GM12874 (cell line): ENCODE results near the gene IL17C.

Experiments used
- TF ChIP-seq, protein P1 (sequence below): IDR thresholded peaks from 2 replicates; pipeline ENCODE4 v1.5.1; 2011; ENCODE audit warnings: low read depth, mild to moderate bottlenecking, control low read depth, low read length, moderate library complexity; ENCODE audit not compliant: insufficient read depth

The IL17C gene

GRCh38 chr16:88642881-88643643 lies 4.7 kb downstream of the IL17C start:
- TF ChIP-seq, protein P1, sequence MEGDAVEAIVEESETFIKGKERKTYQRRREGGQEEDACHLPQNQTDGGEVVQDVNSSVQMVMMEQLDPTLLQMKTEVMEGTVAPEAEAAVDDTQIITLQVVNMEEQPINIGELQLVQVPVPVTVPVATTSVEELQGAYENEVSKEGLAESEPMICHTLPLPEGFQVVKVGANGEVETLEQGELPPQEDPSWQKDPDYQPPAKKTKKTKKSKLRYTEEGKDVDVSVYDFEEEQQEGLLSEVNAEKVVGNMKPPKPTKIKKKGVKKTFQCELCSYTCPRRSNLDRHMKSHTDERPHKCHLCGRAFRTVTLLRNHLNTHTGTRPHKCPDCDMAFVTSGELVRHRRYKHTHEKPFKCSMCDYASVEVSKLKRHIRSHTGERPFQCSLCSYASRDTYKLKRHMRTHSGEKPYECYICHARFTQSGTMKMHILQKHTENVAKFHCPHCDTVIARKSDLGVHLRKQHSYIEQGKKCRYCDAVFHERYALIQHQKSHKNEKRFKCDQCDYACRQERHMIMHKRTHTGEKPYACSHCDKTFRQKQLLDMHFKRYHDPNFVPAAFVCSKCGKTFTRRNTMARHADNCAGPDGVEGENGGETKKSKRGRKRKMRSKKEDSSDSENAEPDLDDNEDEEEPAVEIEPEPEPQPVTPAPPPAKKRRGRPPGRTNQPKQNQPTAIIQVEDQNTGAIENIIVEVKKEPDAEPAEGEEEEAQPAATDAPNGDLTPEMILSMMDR, result no peak

DNA sequence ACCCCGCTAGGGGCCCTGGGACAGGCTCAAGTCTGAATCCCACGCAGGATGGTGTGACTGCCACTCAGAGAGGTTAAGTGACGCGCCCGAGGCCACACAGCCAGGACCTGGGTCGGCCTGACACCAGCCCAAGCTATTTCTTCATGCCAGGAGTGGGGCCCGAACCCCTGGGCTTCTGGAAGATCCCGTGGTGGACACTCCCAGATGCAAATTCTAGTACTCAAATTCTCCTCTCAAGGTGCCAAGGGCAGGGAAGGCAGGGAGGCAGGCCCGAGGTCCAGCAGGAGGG lies 5.2 kb downstream of the IL17C start:
- TF ChIP-seq, protein P1, result no peak

GRCh38 chr16:88645455-88645854 lies 7.1 kb downstream of the IL17C start:
- TF ChIP-seq, protein P1, result no peak

DNA sequence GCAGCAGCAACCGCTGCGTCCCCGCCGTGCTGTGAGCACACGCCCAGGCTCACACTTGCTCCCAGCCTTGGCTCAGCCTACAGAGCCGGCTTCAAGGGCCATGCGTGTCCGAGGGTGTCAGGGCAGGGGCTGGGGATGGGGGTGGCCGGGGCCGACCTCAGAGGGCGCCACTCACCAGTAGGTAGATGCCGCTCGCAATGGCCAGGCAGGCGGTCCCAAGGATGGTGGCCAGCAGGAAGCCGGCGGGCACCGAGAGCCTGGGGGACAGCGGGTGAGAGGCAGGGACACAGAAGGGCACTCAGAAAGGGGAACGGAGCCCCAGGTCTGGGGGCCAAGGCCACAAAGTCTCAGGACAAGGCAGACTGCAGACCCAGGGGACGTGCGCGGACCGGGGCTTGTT lies 7.6 kb downstream of the IL17C start:
- TF ChIP-seq, protein P1, result no peak

DNA sequence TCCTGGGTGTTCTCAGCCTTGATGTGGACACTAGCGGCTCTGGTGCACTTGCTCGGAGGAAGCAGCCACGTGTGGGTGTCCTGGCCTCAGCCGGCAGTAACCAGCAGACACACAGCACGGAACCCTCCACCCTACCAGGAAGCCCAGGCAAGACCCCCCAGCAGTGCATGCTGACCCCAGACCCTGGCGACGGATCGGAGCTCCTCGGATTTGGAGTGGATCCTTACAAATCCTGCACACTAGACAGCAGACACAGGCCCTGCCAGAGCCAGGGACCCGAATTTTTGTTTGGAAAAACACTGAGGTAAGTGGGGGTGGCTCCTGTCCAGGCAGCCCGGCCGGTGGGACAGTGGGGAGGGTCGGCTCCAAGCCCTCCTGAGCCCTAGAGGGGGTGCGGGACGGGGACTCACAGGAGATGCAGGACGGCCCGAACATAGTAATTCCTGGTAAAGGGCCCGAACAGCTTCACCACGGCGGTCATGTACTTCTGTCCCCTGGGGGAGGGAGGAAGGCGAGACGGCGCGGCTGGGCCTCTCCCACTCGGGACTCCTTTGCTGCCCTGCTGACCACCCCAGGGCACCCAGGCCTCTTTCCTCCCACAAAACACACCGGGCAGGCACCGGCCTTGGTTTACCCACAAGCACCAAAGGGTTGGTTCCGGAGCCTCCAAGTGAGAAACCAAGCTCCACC lies 8.1 kb downstream of the IL17C start:
- TF ChIP-seq, protein P1, result no peak

DNA sequence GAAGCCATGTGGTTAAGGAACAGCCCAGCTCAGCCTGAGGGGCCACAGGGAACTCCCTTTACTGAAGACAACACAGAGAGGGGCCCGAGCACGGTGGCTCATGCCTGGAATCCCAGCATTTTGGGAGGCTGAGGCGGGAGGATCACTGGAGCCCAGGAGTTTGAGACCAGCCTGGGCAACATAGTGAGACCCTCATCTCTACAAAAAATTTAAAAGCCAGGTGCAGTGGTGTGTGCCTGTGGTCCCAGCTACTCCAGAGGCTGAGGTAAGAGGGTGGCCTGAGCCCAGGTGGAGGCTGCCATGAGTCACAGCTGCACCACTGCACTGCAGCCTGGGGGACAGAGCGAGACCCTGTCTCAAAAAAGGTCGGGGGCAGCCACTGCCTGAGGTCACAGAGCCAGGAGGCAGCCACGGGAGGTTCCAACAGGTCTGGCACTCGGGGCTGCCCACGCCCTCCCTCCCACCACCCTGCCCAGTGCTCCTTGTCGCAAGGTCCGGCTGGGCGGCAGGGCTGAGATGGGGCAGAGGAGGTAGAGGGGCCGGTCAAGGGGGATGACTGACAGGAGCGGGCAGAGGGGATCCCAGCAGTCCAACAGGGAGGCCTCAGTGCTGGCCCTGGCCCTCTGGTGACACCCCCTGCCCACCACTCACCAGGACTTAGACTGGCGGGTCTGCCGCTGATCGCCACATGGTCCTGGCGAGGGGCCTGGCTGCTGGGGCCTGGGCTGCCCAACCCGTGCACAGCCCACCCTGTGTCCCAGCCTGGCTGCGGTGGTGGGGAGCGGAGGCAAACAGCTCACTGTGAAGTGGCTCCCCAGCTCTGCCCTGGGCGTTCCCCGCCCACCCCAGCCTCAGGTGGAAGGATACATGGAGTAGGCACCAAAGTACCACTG lies 9.1 kb downstream of the IL17C start:
- TF ChIP-seq, protein P1, result no peak
